ENCODE data around the gene RNF182.

RNF182 gene

GRCh38 chr6:13943943-13944342 is 19.2 kb downstream of the RNF182 start:
- H3K36me3 ChIP-seq (replicated peaks; ENCODE audit: low read depth, low read length): peaks cover 32% of the 10 kb centered on the region
- H3K9me3 ChIP-seq (ENCODE audit: insufficient read depth, low read length): peaks cover 3% of the 10 kb centered on the region; the same call in 1 of the 2 replicates
- H3K79me2 ChIP-seq (ENCODE audit: low read length): peaks cover 64% of the 10 kb centered on the region
- no peak overlapping the region for H3K4me3 ChIP-seq (ENCODE audit: low read length)
- H3K27me3 ChIP-seq (ENCODE audit: low read depth, low read length): no peaks in the 10 kb centered on the region
- no peaks in the 10 kb centered on the region for H4K20me1 ChIP-seq (ENCODE audit: insufficient read depth, low read length)
- H2AFZ ChIP-seq (ENCODE audit: low read depth, low read length): no peak overlapping the region
- no peak overlapping the region for H3K27ac ChIP-seq (ENCODE audit: low read length)
- TF ChIP-seq CTCF (IDR thresholded peaks at IDR 0.05; ENCODE audit: low read depth, low read length) (no peak), EZH2phosphoT487 (IDR thresholded peaks at IDR 0.05; ENCODE audit: low read depth) (no peak)
- H3K4me2 ChIP-seq (ENCODE audit: low read length): no peak overlapping the region
- no peak overlapping the region for H3K9ac ChIP-seq (ENCODE audit: low read length)
- no peaks in the 10 kb centered on the region for H3K4me1 ChIP-seq (ENCODE audit: low read length)

GRCh38 chr6:13946506-13946905 is 21.8 kb downstream of the RNF182 start:
- Histone ChIP-seq H2AFZ (ENCODE audit: low read depth, low read length) (no peak overlapping the region), H3K79me2 (ENCODE audit: low read length) (peaks cover 42% of the 10 kb centered on the region), H3K9ac (ENCODE audit: low read length) (no peak overlapping the region), H3K36me3 (replicated peaks; ENCODE audit: low read depth, low read length) (peaks cover 30% of the 10 kb centered on the region), H3K27ac (ENCODE audit: low read length) (no peak overlapping the region), H3K4me3 (ENCODE audit: low read length) (no peak overlapping the region), H4K20me1 (ENCODE audit: insufficient read depth, low read length) (no peaks in the 10 kb centered on the region), H3K9me3 (ENCODE audit: insufficient read depth, low read length) (peaks cover 3% of the 10 kb centered on the region; the same call in 1 of the 2 replicates), H3K4me2 (ENCODE audit: low read length) (no peak overlapping the region), H3K4me1 (ENCODE audit: low read length) (no peaks in the 10 kb centered on the region), H3K27me3 (ENCODE audit: low read depth, low read length) (no peaks in the 10 kb centered on the region)
- TF ChIP-seq CTCF (IDR thresholded peaks at IDR 0.05; ENCODE audit: low read depth, low read length) (no peak), EZH2phosphoT487 (IDR thresholded peaks at IDR 0.05; ENCODE audit: low read depth) (no peak)

- TF ChIP-seq CTCF (IDR thresholded peaks at IDR 0.05; ENCODE audit: low read depth, low read length) (no peak), EZH2phosphoT487 (IDR thresholded peaks at IDR 0.05; ENCODE audit: low read depth) (no peak)
- Histone ChIP-seq H3K36me3 (replicated peaks; ENCODE audit: low read depth, low read length) (peaks cover 28% of the 10 kb centered on the region), H3K79me2 (ENCODE audit: low read length) (peaks cover 34% of the 10 kb centered on the region), H3K4me3 (ENCODE audit: low read length) (no peak overlapping the region), H3K9me3 (ENCODE audit: insufficient read depth, low read length) (peaks cover 1% of the 10 kb centered on the region; the same call in 1 of the 2 replicates), H3K27ac (ENCODE audit: low read length) (no peak overlapping the region), H3K4me1 (ENCODE audit: low read length) (no peaks in the 10 kb centered on the region), H4K20me1 (ENCODE audit: insufficient read depth, low read length) (no peaks in the 10 kb centered on the region), H3K9ac (ENCODE audit: low read length) (no peak overlapping the region), H3K27me3 (ENCODE audit: low read depth, low read length) (no peaks in the 10 kb centered on the region), H3K4me2 (ENCODE audit: low read length) (no peak overlapping the region), H2AFZ (ENCODE audit: low read depth, low read length) (no peak overlapping the region)
Measured at GRCh38 chr6:13947611-13948178, 22.9 kb downstream of the RNF182 start.

- Histone ChIP-seq H3K9ac (ENCODE audit: low read length) (no peak overlapping the region), H3K27me3 (ENCODE audit: low read depth, low read length) (no peaks in the 10 kb centered on the region), H3K4me3 (ENCODE audit: low read length) (no peak overlapping the region), H3K79me2 (ENCODE audit: low read length) (no peaks in the 10 kb centered on the region), H4K20me1 (ENCODE audit: insufficient read depth, low read length) (no peaks in the 10 kb centered on the region), H2AFZ (ENCODE audit: low read depth, low read length) (no peak overlapping the region), H3K4me2 (ENCODE audit: low read length) (no peak overlapping the region), H3K9me3 (ENCODE audit: insufficient read depth, low read length) (no peaks in the 10 kb centered on the region; the same call in 1 of the 2 replicates), H3K27ac (ENCODE audit: low read length) (no peak overlapping the region), H3K36me3 (replicated peaks; ENCODE audit: low read depth, low read length) (peaks cover 14% of the 10 kb centered on the region), H3K4me1 (ENCODE audit: low read length) (no peaks in the 10 kb centered on the region)
- TF ChIP-seq CTCF (IDR thresholded peaks at IDR 0.05; ENCODE audit: low read depth, low read length) (no peak), EZH2phosphoT487 (IDR thresholded peaks at IDR 0.05; ENCODE audit: low read depth) (no peak)
Measured at GRCh38 chr6:13952101-13952500, 27.3 kb downstream of the RNF182 start.

All from OCI-LY3 (cell line).